Brain microvascular endothelial cell (primary cell): Measurements from ENCODE around the gene PTPRT.

ENCODE experiments used
- DNase-seq: peaks from one replicate; pipeline ENCODE4 v3.0.0-alpha.2; 2020
- H3K27ac ChIP-seq: fragments of 250-450 bp; sonication (Bioruptor Pico); 2 replicates; pipeline ENCODE4 v1.5.1; 2020; ENCODE audit warnings: mild to moderate bottlenecking, moderate library complexity
- H3K27me3 ChIP-seq: fragments of 250-450 bp; sonication (Bioruptor Pico); replicated peaks from 2 replicates; pipeline ENCODE4 v1.5.1; 2020; ENCODE audit warnings: mild to moderate bottlenecking
- H3K36me3 ChIP-seq: fragments of 250-450 bp; sonication (Bioruptor Pico); replicated peaks from 2 replicates; pipeline ENCODE4 v1.5.1; 2020; ENCODE audit warnings: mild to moderate bottlenecking
- H3K4me3 ChIP-seq: 2 replicates; pipeline ENCODE4 v1.5.1; 2011; ENCODE audit warnings: low read depth, mild to moderate bottlenecking, control low read depth, low read length, moderate library complexity
- in situ Hi-C: cut with HindIII; loops from 2 replicates; pipeline ENCODE4 v1.10.0; 2017; ENCODE audit warnings: low sequenced_read_pairs, low pct_ligation_motif_present
- TF ChIP-seq, protein P1 (sequence below): IDR thresholded peaks from 2 replicates; pipeline ENCODE4 v1.5.1; 2011; ENCODE audit warnings: low read depth, mild to moderate bottlenecking, moderate library complexity, low read length, control low read depth, inconsistent platforms; ENCODE audit errors: missing control alignments

Gene PTPRT

DNA sequence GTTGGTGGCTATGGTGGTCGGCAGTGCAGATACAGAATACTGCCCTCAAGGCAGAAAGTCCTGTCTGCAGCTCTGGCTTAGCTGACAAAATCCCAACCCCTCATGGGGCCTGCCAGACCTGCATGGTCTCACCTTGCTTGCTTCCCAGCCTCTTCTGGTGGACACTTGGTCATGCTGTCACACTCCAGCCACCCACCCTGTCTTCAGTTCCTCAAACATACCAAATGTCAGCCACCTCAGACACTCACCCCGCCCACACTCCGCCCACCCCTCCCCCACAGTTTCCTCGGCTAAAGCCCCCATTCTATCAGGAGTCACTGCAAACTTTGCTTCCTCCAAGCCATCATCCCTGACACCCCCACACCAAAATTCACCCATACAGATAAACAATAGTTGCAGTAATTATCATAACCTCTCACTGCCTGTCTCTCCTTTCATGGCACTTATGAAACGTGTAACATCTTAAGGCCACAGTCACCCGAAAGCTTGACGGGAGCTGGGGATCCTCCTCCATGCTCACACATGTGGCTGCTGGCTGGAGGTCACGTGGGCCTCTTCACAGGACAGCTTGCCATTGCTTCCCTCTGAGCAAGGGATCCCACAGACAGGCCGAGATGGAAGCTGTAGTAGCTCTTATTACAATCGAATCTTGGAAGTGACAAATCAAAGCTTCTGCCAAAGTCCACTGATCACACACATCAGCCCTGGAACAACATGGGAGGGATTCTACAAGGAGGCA is 202.2 kb downstream of the PTPRT start:
- Histone ChIP-seq H3K27me3 (no peaks in the 10 kb centered on the region), H3K36me3 (no peaks in the 10 kb centered on the region), H3K4me3 (no peak overlapping the region), H3K27ac (no peak overlapping the region)
- DNase-seq: no peak
- TF ChIP-seq, protein P1, sequence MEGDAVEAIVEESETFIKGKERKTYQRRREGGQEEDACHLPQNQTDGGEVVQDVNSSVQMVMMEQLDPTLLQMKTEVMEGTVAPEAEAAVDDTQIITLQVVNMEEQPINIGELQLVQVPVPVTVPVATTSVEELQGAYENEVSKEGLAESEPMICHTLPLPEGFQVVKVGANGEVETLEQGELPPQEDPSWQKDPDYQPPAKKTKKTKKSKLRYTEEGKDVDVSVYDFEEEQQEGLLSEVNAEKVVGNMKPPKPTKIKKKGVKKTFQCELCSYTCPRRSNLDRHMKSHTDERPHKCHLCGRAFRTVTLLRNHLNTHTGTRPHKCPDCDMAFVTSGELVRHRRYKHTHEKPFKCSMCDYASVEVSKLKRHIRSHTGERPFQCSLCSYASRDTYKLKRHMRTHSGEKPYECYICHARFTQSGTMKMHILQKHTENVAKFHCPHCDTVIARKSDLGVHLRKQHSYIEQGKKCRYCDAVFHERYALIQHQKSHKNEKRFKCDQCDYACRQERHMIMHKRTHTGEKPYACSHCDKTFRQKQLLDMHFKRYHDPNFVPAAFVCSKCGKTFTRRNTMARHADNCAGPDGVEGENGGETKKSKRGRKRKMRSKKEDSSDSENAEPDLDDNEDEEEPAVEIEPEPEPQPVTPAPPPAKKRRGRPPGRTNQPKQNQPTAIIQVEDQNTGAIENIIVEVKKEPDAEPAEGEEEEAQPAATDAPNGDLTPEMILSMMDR: no peak
- in situ Hi-C loops: no loop called here

DNA sequence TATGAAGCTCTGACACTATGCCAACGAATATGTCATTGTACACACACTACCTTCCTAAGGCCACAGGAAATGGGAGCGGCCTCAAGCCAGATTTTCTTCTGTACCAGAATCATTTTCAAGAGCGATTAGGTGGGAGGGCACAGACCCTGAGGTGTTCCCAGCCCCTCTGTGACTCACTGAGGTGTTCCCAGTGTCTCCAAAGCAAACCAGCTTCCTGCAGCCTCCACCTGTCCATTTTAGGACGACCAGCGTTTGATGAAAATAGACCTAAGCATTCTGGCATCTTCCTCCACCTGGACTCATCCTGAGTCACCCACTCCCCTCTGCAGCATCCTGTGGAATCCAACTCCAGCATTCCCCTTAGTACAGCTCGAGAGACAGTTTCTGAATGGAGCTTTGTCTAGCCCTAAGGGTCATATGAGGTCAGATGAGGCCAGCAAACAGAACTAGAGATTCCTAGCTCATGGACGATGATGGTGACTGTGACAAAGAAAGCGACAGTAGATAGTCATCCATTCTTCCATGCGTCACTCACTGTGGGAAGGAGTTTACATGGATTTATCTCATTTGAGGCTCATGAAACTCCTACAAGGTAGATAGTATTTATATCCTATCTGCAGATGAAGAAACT is 203.4 kb downstream of the PTPRT start:
- TF ChIP-seq, protein P1: no peak
- Histone ChIP-seq H3K27me3 (no peaks in the 10 kb centered on the region), H3K36me3 (no peaks in the 10 kb centered on the region), H3K4me3 (no peak overlapping the region), H3K27ac (no peak overlapping the region)
- in situ Hi-C loops: no loop called here
- DNase-seq: no peak

DNA sequence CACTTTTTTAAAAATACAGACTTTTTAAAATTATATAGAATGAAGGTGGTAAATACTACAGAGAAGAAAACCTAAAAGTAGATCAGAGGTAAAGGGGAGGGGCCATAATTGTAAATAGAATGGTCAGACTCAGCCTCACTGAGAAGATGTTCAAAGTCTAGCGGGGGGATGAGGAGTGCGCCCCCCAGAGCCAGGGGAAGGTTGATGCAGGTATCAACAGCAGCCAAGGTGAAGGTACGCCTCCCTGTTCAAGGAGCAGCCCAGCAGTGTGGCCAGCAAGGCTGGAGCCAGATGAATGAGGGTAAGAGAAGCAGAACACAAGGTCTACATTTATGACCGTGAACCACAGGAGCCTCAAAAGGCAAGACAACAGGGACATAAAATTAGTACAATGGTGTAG is 204.1 kb downstream of the PTPRT start:
- H3K4me3 ChIP-seq: no peak overlapping the region
- H3K36me3 ChIP-seq: no peaks in the 10 kb centered on the region
- H3K27ac ChIP-seq: no peak overlapping the region
- DNase-seq: no peak
- TF ChIP-seq, protein P1: no peak
- in situ Hi-C loops: no loop called here
- H3K27me3 ChIP-seq: no peaks in the 10 kb centered on the region

DNA sequence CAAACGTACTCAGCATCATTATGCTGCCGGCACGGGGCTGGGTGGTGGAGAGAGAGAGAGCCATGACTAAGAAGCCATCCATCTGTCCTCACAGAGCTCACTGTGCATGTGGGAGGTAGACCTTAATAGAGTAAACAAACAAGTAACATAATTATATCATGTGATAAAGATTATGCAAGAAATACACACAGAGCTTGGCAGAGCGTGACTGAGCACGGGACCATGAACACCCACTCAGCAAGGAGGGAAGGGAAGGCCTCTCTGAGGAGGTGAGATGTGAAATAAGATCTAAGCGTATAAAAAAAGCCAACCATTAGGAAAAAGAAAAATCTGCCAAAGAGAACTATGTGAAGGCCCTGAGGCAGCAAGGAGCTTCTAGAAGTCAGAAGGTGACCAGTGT is 207.5 kb downstream of the PTPRT start:
- no peak for DNase-seq

DNA sequence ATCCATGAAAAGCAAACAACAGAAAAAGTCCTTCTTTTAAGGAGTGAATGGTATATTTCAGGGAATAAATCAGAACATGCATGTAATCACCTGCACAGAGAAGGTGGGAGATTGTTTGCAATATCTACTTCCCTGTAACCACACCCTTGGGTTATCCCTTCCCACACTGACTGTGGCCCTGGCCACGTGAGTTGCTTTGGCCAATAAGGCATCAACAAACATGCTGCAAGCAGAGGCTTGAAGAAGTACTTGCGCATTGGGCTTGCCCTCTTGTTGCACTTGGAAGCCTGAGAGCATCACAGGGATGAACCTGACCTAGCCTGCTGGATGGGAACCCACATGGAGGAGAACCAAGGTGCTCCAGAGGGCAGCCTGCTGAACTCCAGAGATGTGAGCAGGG is 208.5 kb downstream of the PTPRT start:
- Histone ChIP-seq H3K4me3 (no peak overlapping the region), H3K27ac (no peak overlapping the region), H3K36me3 (no peaks in the 10 kb centered on the region), H3K27me3 (no peaks in the 10 kb centered on the region)
- in situ Hi-C loops: no loop called here
- TF ChIP-seq, protein P1: no peak
- no peak for DNase-seq

More for the DNA sequence above, 207.5 kb downstream of the PTPRT start:
- Histone ChIP-seq H3K4me3 (no peak overlapping the region), H3K27ac (no peak overlapping the region), H3K36me3 (no peaks in the 10 kb centered on the region), H3K27me3 (no peaks in the 10 kb centered on the region)
- in situ Hi-C loops: no loop called here
- TF ChIP-seq, protein P1: no peak
